ENCODE data around the gene GSTM1. TPM values are rescaled to one million over a fixed set of nuclear protein-coding genes. Genes with fewer than 3 reads are reported as not detected.

The GSTM1 gene
- total and polyA plus RNA-seq, 2 of the 8 experiments (the other 6 are each of a cell fraction or from before 2014, with no cell fraction given), result 16.7 to 42.5 TPM

DNA sequence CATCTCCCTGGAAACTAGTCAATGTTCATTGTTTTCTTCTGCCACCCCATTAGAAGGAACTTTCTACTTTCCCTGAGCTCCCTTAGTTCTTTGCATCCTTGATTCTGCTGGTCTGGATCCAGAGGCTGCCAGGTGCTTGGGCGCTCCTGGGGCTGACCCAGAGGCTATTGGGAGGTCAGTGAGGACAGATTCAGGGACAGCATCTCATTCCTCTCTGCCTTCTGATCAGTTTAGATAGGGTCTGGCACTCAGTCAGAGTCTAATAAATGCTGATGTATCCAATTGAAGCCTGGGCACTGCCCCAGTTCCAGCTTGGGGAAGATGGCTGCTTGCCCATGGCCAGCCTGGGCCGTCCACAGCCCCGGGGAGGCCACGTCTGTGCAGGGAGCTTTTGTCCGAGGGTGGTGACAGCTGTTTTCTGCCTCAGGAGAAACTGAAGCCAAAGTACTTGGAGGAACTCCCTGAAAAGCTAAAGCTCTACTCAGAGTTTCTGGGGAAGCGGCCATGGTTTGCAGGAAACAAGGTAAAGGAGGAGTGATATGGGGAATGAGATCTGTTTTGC is 2.3 kb downstream of the GSTM1 start (continued):
- TF ChIP-seq BCL11A (IDR thresholded peaks at IDR 0.05; ENCODE audit: low read depth in 2 of 2, low read length in 2 of 2) (no peak), MAFK (IDR thresholded peaks at IDR 0.05; ENCODE audit: low read depth, low read length) (no peak), SUZ12 (IDR thresholded peaks at IDR 0.05; ENCODE audit: low read length) (no peak), KDM5A (IDR thresholded peaks at IDR 0.05; ENCODE audit: low read length) (no peak)
